Lower leg skin (tissue), 4 donors: ENCODE data around the gene EPS8L3. TPM values are rescaled to one million over a fixed set of nuclear protein-coding genes. Genes with fewer than 3 reads are reported as not detected.

Source experiments
- DNase-seq, 2 donors: peaks; one replicate each; pipeline ENCODE4 v3.0.0-alpha.2; 2019; ENCODE audit warnings: low spot score in 2 of 2
- H3K4me3 ChIP-seq: fragments of 200-600 bp; sonication (generic); 2 replicates; pipeline ENCODE4 v1.5.1; 2017; ENCODE audit warnings: mild to moderate bottlenecking, low read depth; ENCODE audit not compliant: poor library complexity, severe bottlenecking
- CTCF ChIP-seq, 3 donors: fragments of 450-650 bp; IDR thresholded peaks; one replicate each; pipeline ENCODE4 v1.5.1; 2016; ENCODE audit warnings: antibody characterized with exemption in 3 of 3, mild to moderate bottlenecking in 3 of 3, moderate library complexity in 2 of 3
- POLR2A ChIP-seq, 2 donors: fragments of 450-650 bp; IDR thresholded peaks; one replicate each; pipeline ENCODE4 v1.6.1; 2016 to 2017; ENCODE audit warnings: antibody characterized with exemption in 2 of 2, mild to moderate bottlenecking in 1 of 2, moderate library complexity in 1 of 2
- WGBS, 2 donors: methylation state at CpG; one replicate each; pipeline ENCODE4 v1.1.5; 2018; 5-methylcytosine and 5-hydroxymethylcytosine counted together
- intact Hi-C: fragments of 100-400 bp; cut with DNase I; formaldehyde crosslinking; loops from one replicate; pipeline ENCODE4 v1.15.0; 2023; ENCODE audit warnings: low total_unique reads
- total RNA-seq, 4 donors: library from RNA; depleted of rRNA; stranded (reverse); fragments of >200 nt; gene quantifications; one replicate each; pipeline ENCODE4 v1.1.0, GENCODE V29; 2016

EPS8L3 gene
- total RNA-seq, 4 donors from 2014 or later: not detected

GRCh38 chr1:109733236-109733870, 30.4 kb downstream of the EPS8L3 start:
- WGBS, 2 donors: 81 to 88% methylated on average over 4 of the region's 4 CpGs
- no peak overlapping the region for H3K4me3 ChIP-seq
- intact Hi-C loops: no loop called here
- TF ChIP-seq CTCF (IDR thresholded peaks at IDR 0.05) (no peak), POLR2A (IDR thresholded peaks at IDR 0.05) (no peak)
- DNase-seq: no peak

- intact Hi-C loops: no loop called here
- DNase-seq: no peak
- WGBS, 2 donors: 38 to 51% methylated on average over 3 of the region's 3 CpGs
- no peak for TF ChIP-seq POLR2A (IDR thresholded peaks at IDR 0.05)
- no peak for TF ChIP-seq CTCF (IDR thresholded peaks at IDR 0.05)
- no peak overlapping the region for H3K4me3 ChIP-seq
Measured at GRCh38 chr1:109732390-109732881, 31.3 kb downstream of the EPS8L3 start.

GRCh38 chr1:109730666-109731065, 33.1 kb downstream of the EPS8L3 start:
- WGBS, 2 donors: 73 to 81% methylated on average over 6 of the region's 6 CpGs
- no peak overlapping the region for H3K4me3 ChIP-seq
- intact Hi-C loops: no loop called here
- TF ChIP-seq CTCF (IDR thresholded peaks at IDR 0.05): no peak
- no peak for TF ChIP-seq POLR2A (IDR thresholded peaks at IDR 0.05)
- DNase-seq: no peak

- DNase-seq: no peak
- intact Hi-C loops: no loop called here
- no peak overlapping the region for H3K4me3 ChIP-seq
- WGBS, 2 donors: 65 to 73% methylated on average over 7 of the region's 7 CpGs
- TF ChIP-seq CTCF (IDR thresholded peaks at IDR 0.05) (no peak), POLR2A (IDR thresholded peaks at IDR 0.05) (no peak)
Measured at GRCh38 chr1:109728870-109729269, 34.9 kb downstream of the EPS8L3 start.

GRCh38 chr1:109726728-109727373, 36.9 kb downstream of the EPS8L3 start:
- TF ChIP-seq CTCF (IDR thresholded peaks at IDR 0.05): no peak
- H3K4me3 ChIP-seq: no peak overlapping the region
- 90 to 92% methylated on average over 12 of the region's 12 CpGs for WGBS, 2 donors
- intact Hi-C loops: no loop called here
- DNase-seq: no peak
